Left lobe of liver (tissue), 2 donors: ENCODE measurements around the gene ZFP36. TPM values are rescaled to one million over a fixed set of nuclear protein-coding genes. Genes with fewer than 3 reads are reported as not detected.
A peak's percentile ranks its signal among the peaks of the same experiment; 100 is the strongest.
"Not testable (repeated sequence)": the region's sequence is repeated elsewhere in the genome, so short reads cannot be mapped to it uniquely, and the experiment has no call there.

Experiments
- ATAC-seq: fragments of 200-7000 bp; cut with Tn5 transposase; one replicate; pipeline ENCODE4 v1.9.1; 2020; ENCODE audit warnings: mild to moderate bottlenecking, moderate library complexity
- DNase-seq: peaks from one replicate; pipeline ENCODE4 v3.0.0-alpha.2; 2020; ENCODE audit warnings: low spot score
- total RNA-seq: library from RNA; stranded (reverse); gene quantifications from one replicate; pipeline ENCODE4 v1.2.1, GENCODE V29; 2021
- donor health status: DM: no; HTN: no; CAD: no; lungs with moderate emphysema.
- donor health status: DM: no; HTN: yes; CAD: no.

Gene ZFP36
- total RNA-seq, 1 donor from 2014 or later: 44.0 TPM

DNA sequence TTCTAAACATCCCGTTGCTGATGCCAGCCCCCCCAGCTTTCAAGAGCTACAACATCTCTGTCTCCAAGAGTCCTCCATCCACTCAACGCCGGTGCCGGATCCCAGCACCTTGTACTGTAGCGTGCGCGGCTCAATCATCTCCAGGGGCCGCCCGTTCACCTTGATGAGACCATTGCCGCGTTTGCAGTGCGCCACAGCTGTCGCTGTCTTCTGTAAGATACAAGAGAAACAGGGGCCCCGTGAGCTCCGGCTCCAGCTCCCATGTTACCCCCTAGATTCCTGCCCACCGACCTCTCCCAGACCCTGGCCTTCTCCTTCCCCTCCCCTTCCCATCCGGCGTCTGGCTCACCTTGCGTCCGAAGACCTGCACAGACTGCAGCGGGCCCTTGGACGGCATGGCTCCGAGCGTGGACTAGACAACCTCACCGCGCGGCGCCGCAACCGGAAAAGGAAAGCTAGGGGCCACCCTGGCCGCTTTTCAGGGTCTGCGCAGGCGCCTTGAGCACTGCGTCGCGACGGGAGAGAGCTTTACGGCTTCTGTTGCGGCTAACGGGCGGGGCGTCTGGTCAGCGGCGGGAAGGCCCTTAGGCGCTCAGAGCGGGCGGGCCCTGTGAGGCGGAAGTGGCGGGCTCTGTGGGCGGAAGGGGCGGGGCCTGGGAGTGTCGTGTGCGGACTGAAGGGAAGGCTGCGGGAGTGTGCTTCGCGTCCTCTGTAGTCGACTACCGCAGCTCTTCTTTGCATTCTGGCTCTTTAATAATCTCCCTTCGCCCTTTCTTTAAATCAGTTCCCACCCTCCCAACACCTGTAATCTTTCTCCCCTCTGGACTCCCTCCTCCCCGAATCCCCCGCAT lies 29.1 kb downstream of the ZFP36 start, which contains the start of gene RPS16:
Gene RPS16 (minus strand): TSS at position 451 of the 851 bp plus-strand sequence. CDS start 54 bp downstream, at position 397.
- ATAC-seq (peak; percentile 98), DNase-seq (peak; percentile 99)

GRCh38 chr19:39436350-39436716 lies 29.7 kb downstream of the ZFP36 start:
- DNase-seq (no peak), ATAC-seq (no peak)

DNA sequence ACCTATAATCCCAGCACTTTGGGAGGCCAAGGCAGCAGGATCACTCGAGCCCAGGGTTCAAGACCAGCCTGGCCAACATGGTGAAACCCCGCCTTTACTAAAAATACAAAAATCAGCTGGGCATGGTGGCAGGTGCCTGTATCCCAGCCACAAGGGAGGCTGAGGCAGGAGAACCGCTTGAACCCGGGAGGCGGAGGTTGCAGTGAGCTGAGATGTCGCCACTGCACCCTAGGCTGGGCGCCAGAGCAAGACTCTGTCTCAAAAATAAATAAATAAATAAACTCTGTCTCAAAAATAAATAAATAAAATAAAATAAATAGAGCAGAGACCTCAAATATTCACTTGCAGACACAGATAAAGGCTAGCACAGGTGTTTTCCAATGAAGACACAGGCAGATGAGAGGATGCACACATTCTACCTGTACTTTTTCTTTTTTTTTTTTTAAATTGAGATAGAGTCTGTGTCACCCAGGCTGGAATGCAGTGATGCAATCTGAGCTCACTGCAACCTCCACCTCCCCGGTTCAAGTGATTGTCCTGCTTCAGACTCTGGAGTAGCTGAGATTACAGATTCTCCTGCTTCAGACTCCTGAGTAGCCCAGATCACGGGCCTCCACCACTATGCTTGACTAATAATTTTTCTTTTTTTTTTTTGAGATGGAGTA lies 31.8 kb downstream of the ZFP36 start:
- ATAC-seq (no peak), DNase-seq (no peak)

GRCh38 chr19:39444598-39445195 lies 38.0 kb downstream of the ZFP36 start:
- DNase-seq (no peak), ATAC-seq (no peak)

GRCh38 chr19:39445196-39446111 lies 38.8 kb downstream of the ZFP36 start, which contains the start of gene SUPT5H:
SUPT5H (plus strand) TSS chr19:39445582; CDS start chr19:39445891, 309 bp downstream.
- ATAC-seq (peak; percentile 95), DNase-seq (peak; percentile 98)

DNA sequence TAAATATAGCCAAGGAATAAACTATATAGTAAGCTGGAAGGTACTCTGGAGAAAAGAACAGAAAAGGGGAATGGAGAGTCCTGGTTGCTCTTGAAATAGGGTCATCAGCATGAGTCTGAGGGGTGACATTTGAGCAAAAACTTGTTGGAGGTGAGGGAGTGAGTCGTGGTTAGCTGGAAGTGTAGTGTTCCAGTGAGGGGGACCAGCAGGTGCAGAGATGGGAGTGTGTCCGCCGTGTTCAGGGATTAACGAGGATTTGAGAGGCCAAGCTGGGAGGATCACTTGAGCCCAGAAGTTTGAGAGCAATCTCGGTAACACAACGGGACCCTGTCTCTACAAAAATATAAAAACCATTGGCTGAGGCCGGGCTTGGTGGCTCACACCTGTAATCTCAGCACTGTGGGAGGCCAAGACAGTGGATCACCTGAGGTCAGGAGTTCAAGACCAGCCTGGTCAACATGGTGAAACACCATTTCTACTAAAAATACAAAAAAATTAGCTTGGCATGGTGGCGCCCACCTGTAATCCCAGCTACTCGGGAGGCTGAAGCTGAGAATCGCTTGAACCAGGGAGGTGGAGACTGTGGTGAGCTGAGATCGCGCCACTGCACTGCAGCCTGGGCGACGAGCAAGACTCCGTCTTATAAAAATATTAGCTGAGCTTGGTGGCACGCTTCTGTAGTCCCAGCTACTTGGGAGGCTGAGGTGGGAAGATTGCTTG lies 39.9 kb downstream of the ZFP36 start:
- no peak for DNase-seq
- ATAC-seq: no peak

DNA sequence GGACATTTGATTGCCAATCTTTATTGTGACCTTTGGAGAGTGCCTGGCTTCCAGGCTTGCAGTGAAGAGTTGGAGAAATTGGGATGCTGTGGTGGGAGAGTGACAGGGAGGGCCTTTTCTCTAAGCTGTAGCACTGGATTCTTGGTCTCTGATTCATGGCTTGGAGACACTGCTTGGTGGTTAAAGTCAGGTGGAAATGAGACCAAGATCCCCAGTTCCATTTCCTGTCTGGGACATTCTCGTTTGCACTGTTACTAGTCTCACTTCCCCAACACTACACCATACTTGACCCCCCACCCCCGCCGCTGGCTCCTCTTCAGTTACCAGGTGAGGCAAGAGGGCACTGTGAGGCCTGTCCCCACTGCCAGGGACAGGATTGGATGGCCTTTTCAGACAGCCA lies 41.6 kb downstream of the ZFP36 start:
- ATAC-seq (no peak), DNase-seq (no peak)

GRCh38 chr19:39449116-39449797 lies 42.6 kb downstream of the ZFP36 start:
- ATAC-seq (no peak), DNase-seq (no peak)

- ATAC-seq: peak; percentile 78
- DNase-seq: not testable (repeated sequence)
These were observed 44.6 kb downstream of the ZFP36 start for GRCh38 chr19:39451257-39451656.

Other genes with a start within 250 kb of the ZFP36 start
- gene NCCRP1, start 209.9 kb upstream of the ZFP36 start, total RNA-seq: 0.08 TPM
- gene SYCN, start 202.6 kb upstream of the ZFP36 start, total RNA-seq: 1.6 TPM
- gene IFNL3, start 161.8 kb upstream of the ZFP36 start, total RNA-seq: not detected
- gene IFNL4, start 158.0 kb upstream of the ZFP36 start, total RNA-seq: not detected
- gene IFNL2, start 138.5 kb upstream of the ZFP36 start, total RNA-seq: not detected
- not detected for gene IFNL1, start 110.4 kb upstream of the ZFP36 start, total RNA-seq
- 0.78 TPM for gene LRFN1, start 86.0 kb upstream of the ZFP36 start, total RNA-seq
- gene GMFG, start 70.8 kb upstream of the ZFP36 start, total RNA-seq: 11.3 TPM
- 30.1 TPM for gene SAMD4B, start 64.4 kb upstream of the ZFP36 start, total RNA-seq
- gene PAF1, start 15.7 kb upstream of the ZFP36 start, total RNA-seq: 21.3 TPM
- 19.2 TPM for gene MED29, start 15.5 kb upstream of the ZFP36 start, total RNA-seq
- 3.8 TPM for gene PLEKHG2, start 5.8 kb downstream of the ZFP36 start, total RNA-seq
- 668 TPM for gene RPS16, start 29.1 kb downstream of the ZFP36 start, total RNA-seq
- 57.0 TPM for gene SUPT5H, start 38.7 kb downstream of the ZFP36 start, total RNA-seq
- 31.7 TPM for gene TIMM50, start 74.0 kb downstream of the ZFP36 start, total RNA-seq
- not detected for gene DLL3, start 92.1 kb downstream of the ZFP36 start, total RNA-seq
- not detected for gene SELENOV, start 108.3 kb downstream of the ZFP36 start, total RNA-seq
- gene EID2B, start 126.0 kb downstream of the ZFP36 start, total RNA-seq: 0.43 TPM
- 6.6 TPM for gene EID2, start 133.3 kb downstream of the ZFP36 start, total RNA-seq
- gene LGALS13, start 195.7 kb downstream of the ZFP36 start, total RNA-seq: not detected
- not detected for gene LGALS16, start 249.1 kb downstream of the ZFP36 start, total RNA-seq